Psoas muscle (tissue), 8 donors: Measurements from ENCODE around the gene GRM1. TPM values are rescaled to one million over a fixed set of nuclear protein-coding genes. Genes with fewer than 3 reads are reported as not detected.

Source experiments
- ATAC-seq, 4 donors: fragments of 200-7000 bp; cut with Tn5 transposase; one replicate each; pipeline ENCODE4 v1.9.1; 2020; ENCODE audit warnings: moderate library complexity in 3 of 4, mild to moderate bottlenecking in 2 of 4
- DNase-seq, 2 donors: peaks; one replicate each; pipeline ENCODE4 v3.0.0-alpha.2; 2020
- H3K27ac ChIP-seq: fragments of 200-600 bp; one replicate; pipeline ENCODE4 v1.8.0; 2022
- H3K27me3 ChIP-seq, 3 donors: fragments of 200-600 bp in 1 of 3; one replicate each; pipeline versions ENCODE4 v1.6.1 to v1.8.0; 2013 to 2022; ENCODE audit warnings: low read length in 2 of 3, mild to moderate bottlenecking in 2 of 3, moderate library complexity in 1 of 3; ENCODE audit not compliant: insufficient read depth in 3 of 3
- H3K36me3 ChIP-seq, 2 donors: fragments of 200-600 bp in 1 of 2; one replicate each; pipeline versions ENCODE4 v1.6.1 to v1.8.0; 2013 to 2022; ENCODE audit warnings: low read depth in 1 of 2, mild to moderate bottlenecking in 1 of 2, moderate library complexity in 1 of 2; ENCODE audit not compliant: insufficient read depth in 1 of 2
- H3K4me1 ChIP-seq: fragments of 200-600 bp; one replicate; pipeline ENCODE4 v1.8.0; 2022
- H3K4me3 ChIP-seq: fragments of 200-600 bp; one replicate; pipeline ENCODE4 v1.8.0; 2022; ENCODE audit warnings: mild to moderate bottlenecking
- H3K9me3 ChIP-seq: fragments of 200-600 bp; one replicate; pipeline ENCODE4 v1.8.0; 2022
- CTCF ChIP-seq: fragments of 200-600 bp; IDR thresholded peaks from one replicate; pipeline ENCODE4 v1.8.0; 2022; ENCODE audit warnings: antibody characterized with exemption
- WGBS, 3 donors: extraction: QIAGEN DNeasy Blood & Tissue Kit; methylation state at CpG; one replicate each; pipeline versions ENCODE4 v1.1.6 to v1.1.7; 2013; 5-methylcytosine and 5-hydroxymethylcytosine counted together
- intact Hi-C, 2 donors: fragments of 100-400 bp; cut with DNase I; formaldehyde crosslinking; loops; one replicate each; pipeline versions ENCODE4 v1.11.0 to v1.14.2; 2022
- polyA plus RNA-seq, 3 donors: library from polyadenylated mRNA; stranded (reverse); fragments of 200-250 nt; gene quantifications; one replicate each; pipeline ENCODE4 v1.2.3, GENCODE V29; 2013
- total RNA-seq, 4 donors: library from RNA; stranded (reverse); fragmentation: NEBNext Ultra II Directional in 2 of 4; extraction: Animal tissue kit (Norgen Biotek cat#: 25700) in 2 of 4; gene quantifications; one replicate each; pipeline versions ENCODE4 v1.2.1 to v1.2.4, GENCODE V29; 2021 to 2023
- donor health status: healthy with polysubstance abuse.
- donor health status: DM: no; HTN: no; CAD: no; lungs with moderate emphysema.
- donor health status: Bipolar disorder and iron deficiency.
- donor health status: healthy.
- donor health status: DM: yes; HTN: yes; CAD: no.
- donor health status: DM: no; HTN: no; CAD: no.
- donor health status: DM: no; HTN: no; CAD: no.
- donor health status: DM: yes; HTN: yes; CAD: no.

The GRM1 gene
- total and polyA plus RNA-seq, 7 donors, result 0.03 to 2.6 (median 0.07) TPM; not detected in 4

GRCh38 chr6:146363838-146364607 is 335.2 kb downstream of the GRM1 start:
- intact Hi-C loops, result no loop called here
- no peak for TF ChIP-seq CTCF
- no peak for ATAC-seq

GRCh38 chr6:146364816-146365594 is 336.1 kb downstream of the GRM1 start:
- Histone ChIP-seq H3K36me3 (no peaks in the 10 kb centered on the region), H3K9me3 (no peaks in the 10 kb centered on the region), H3K27ac (no peak overlapping the region), H3K27me3 (no peaks in the 10 kb centered on the region), H3K4me1 (no peaks in the 10 kb centered on the region), H3K4me3 (no peak overlapping the region)
- intact Hi-C loops, result no loop called here
- WGBS, 3 donors, result 81 to 86% (median 85%) methylated on average over 3 of the region's 3 CpGs
- no peak for TF ChIP-seq CTCF
- no peak for DNase-seq
- no peak for ATAC-seq

More at GRCh38 chr6:146363838-146364607, 335.2 kb downstream of the GRM1 start:
- H3K9me3 ChIP-seq, result no peaks in the 10 kb centered on the region
- H3K4me1 ChIP-seq, result no peaks in the 10 kb centered on the region
- 72 to 78% (median 77%) methylated on average over 7 of the region's 7 CpGs for WGBS, 3 donors
- DNase-seq, result no peak
- H3K27me3 ChIP-seq, result no peaks in the 10 kb centered on the region
- H3K36me3 ChIP-seq, result no peaks in the 10 kb centered on the region
- H3K27ac ChIP-seq, result no peak overlapping the region
- no peak overlapping the region for H3K4me3 ChIP-seq

- WGBS, 3 donors, result 56 to 77% (median 63%) methylated on average over 1 of the region's 1 CpG
- ATAC-seq, result no peak
- intact Hi-C loops, result no loop called here
- no peak for DNase-seq
- Histone ChIP-seq H3K4me3 (no peak overlapping the region), H3K27ac (no peak overlapping the region), H3K27me3 (no peaks in the 10 kb centered on the region), H3K9me3 (peaks cover 7% of the 10 kb centered on the region), H3K4me1 (no peaks in the 10 kb centered on the region), H3K36me3 (no peaks in the 10 kb centered on the region)
- no peak for TF ChIP-seq CTCF
Observed at GRCh38 chr6:146367061-146367460, 338.2 kb downstream of the GRM1 start.

GRCh38 chr6:146369866-146370265 is 341.0 kb downstream of the GRM1 start:
- H3K27ac ChIP-seq, result no peak overlapping the region
- ATAC-seq (no peak), DNase-seq (no peak)
- TF ChIP-seq CTCF, result no peak
- H3K9me3 ChIP-seq, result peaks cover 7% of the 10 kb centered on the region
- H3K36me3 ChIP-seq, result no peaks in the 10 kb centered on the region
- H3K4me1 ChIP-seq, result no peaks in the 10 kb centered on the region
- WGBS, 3 donors, result 89 to 91% (median 90%) methylated on average over 1 of the region's 1 CpG
- no peaks in the 10 kb centered on the region for H3K27me3 ChIP-seq
- intact Hi-C loops, result no loop called here
- no peak overlapping the region for H3K4me3 ChIP-seq
